GM21723 (cell line): Measurements from ENCODE around the gene RFX1.
"Not testable (repeated sequence)": the region's sequence is repeated elsewhere in the genome, so short reads cannot be mapped to it uniquely, and the experiment has no call there.

Experiments
- ATAC-seq: cut with Tn5 transposase; IDR thresholded peaks from one replicate; pipeline ENCODE4 v1.9.1; 2021; ENCODE audit warnings: mild to moderate bottlenecking, moderate library complexity; ENCODE audit not compliant: unreplicated experiment

The RFX1 gene

GRCh38 chr19:13979686-13980085 lies 26.4 kb downstream of the RFX1 start:
- no peak for ATAC-seq

- ATAC-seq, result no peak
Observed at GRCh38 chr19:13979244-13979615, 26.9 kb downstream of the RFX1 start.

GRCh38 chr19:13978351-13979243 lies 27.5 kb downstream of the RFX1 start:
- ATAC-seq, result no peak

DNA sequence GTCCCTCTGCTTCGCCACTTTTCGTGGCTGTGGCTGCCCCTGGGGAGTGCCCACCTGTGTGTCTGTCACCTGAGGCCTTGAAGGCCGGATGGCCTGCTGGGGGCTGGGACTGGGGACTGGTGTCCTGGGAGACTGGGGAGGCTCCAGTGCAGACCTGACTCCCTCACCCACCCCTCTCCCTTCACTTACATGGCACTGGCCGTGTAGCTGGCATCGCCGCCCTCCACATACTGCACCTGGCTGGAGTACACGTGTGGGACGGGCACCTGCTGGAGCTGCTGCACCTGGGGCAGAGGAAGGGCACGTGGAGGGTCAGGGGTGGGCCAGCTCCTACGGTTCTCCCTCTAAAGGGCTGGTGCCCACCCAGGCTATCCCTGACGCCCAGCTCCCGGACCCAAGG lies 28.3 kb downstream of the RFX1 start:
- ATAC-seq, result no peak

DNA sequence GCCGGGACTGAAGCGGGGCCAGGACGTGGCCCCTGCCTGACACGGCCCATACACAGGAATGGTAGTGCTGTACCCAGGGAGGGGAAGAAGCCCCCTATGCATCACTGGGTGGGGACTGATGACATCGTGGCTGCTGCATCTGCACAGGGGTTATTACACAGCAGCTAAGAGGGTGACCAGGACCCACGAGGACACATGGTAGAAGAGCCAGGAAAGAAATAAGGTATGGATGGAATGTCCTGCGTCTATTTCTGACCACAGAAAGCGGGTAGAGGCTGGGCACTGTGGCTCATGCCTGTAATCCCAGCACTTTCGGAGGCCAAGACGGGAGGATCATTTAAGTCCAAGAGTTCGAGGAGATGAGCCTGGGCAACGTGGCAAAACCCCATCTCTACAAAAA lies 29.7 kb downstream of the RFX1 start:
- no peak for ATAC-seq

DNA sequence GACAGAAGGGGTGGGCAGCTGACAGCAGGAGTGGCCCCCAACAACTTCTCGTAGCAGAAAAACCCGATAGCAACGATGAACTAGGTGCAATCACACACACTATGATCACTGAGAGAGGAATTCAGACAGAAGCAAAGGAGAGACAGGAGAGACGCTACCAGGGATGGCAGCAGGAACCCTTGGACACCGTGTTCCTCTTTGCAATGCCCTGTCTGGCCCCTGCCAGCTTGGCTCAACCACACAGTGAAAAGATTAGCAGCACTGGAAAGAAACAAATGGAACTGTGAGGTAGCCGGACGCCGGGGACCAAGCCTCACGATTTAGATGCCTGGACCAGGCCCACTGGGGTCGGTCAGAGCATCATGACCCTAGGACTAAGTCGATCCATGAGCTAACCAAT lies 30.2 kb downstream of the RFX1 start:
- ATAC-seq, result no peak

- ATAC-seq, result no peak
Observed at GRCh38 chr19:13974073-13974472, 32.0 kb downstream of the RFX1 start.

GRCh38 chr19:13973479-13973878 lies 32.6 kb downstream of the RFX1 start:
- ATAC-seq, result not testable (repeated sequence)

DNA sequence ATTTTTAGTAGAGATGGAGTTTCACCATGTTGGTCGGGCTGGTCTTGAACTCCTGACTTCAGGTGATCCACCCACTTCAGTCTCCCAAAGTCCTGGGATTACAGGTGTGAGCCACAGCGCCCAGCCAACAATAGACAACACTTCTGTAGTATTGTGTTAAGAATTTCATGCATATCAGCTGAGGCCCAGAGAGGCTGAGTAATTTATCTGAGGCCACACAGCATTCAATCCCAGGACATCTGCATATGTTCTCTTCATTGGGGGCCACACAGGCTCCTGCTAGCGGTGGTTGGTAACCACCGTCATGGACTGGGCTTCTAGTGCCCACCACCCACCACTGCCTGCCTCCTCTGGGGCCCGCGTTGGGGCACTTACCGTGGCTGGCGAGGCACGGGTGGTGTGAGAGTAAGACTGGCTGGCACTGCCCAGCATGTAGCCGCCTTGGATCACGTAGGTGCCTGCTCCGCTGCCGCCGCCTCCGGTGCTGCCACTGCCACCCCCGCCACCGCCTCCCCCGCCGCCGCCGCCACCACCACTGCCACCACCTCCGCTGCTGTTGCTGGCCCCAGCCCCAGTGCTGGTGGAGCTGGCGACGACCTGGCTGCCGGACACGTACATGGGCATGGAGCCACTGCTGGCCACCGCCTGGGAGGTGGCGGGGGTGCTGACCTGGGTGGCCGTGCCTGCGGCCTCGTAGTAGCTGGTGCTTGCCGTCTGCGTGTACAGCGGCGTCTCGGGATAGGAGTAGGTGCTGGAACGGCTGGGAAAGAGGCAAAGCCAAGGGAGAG lies 33.6 kb downstream of the RFX1 start:
- ATAC-seq, result no peak

GRCh38 chr19:13971868-13972267 lies 34.3 kb downstream of the RFX1 start:
- ATAC-seq, result not testable (repeated sequence)

GRCh38 chr19:13969897-13970296 lies 36.2 kb downstream of the RFX1 start:
- ATAC-seq, result no peak

DNA sequence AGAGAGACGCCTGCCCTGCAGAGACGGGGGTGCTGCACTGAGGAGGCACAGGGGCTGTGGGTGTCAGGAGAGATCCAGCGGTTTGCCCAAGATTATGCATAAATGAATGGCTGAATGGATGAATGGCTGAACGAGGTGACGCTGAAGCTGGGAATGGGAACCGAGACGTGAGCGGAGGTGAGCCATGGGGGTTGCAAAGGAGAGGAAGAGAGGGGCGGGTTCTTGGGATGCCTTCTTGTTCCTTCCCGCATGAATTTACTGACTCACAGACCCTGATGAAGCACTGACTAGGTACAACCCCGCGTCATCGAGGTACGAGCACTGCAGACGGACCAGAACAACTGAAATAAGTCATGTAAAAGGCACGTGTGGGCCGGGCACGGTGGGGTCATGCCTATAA lies 37.1 kb downstream of the RFX1 start:
- no peak for ATAC-seq

DNA sequence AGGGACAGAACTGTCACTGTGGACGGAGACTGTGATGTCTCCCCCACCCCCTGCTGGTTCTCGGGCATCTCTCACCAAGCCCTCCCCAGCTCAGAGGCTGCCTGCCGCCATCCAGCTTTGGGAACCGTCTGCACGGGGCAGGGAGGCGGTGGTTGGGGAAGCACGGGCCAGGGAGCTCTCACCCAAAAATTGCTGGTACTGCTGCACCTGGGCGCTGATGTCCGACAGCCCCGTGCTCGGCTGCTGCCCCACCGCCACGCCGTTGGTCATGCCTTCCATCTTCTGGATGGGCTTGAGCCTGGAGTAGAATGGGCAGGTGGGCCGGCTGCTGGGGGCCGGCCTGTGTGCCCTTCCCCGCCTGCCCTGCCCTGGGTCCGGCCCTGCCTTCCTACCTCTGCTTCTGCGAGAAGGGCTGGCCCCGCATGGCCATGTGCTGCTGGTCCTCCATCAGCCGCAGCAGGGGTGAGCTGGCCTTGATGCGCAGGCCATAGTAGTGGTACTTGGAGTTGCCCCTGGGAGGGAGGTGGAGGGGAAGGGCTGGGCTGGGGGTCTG lies 37.7 kb downstream of the RFX1 start:
- no peak for ATAC-seq

DNA sequence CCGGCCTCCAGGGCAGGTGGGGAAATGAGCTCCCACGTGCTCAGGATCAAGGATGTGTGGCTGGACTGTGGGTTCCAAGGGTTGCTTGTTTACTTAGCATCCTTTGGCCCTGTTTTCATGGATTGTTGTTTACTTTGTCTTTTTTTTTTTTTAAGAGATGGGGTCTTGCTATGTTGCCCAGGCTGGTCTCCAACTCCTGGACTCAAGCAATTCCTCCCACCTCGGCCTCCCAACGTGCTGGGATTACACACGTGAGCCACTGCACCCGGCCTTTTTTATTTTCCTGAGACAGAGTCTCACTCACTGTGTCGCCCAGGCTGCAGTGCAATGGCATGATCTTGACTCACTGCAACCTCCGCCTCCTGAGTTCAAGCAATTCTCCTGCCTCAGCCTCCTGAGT lies 38.9 kb downstream of the RFX1 start:
- ATAC-seq, result not testable (repeated sequence)

GRCh38 chr19:13966684-13967128 lies 39.4 kb downstream of the RFX1 start:
- no peak for ATAC-seq

- no peak for ATAC-seq
Observed at GRCh38 chr19:13965926-13966683, 40.0 kb downstream of the RFX1 start.

GRCh38 chr19:13965377-13965896 lies 40.7 kb downstream of the RFX1 start:
- ATAC-seq, result no peak

- no peak for ATAC-seq
Observed at GRCh38 chr19:13964776-13965175, 41.3 kb downstream of the RFX1 start.

- ATAC-seq, result no peak
Observed at GRCh38 chr19:13963603-13964105, 42.5 kb downstream of the RFX1 start.
